Body of pancreas (tissue), 4 donors: Measurements from ENCODE around the gene GMDS. TPM values are rescaled to one million over a fixed set of nuclear protein-coding genes. Genes with fewer than 3 reads are reported as not detected.

Source experiments
- ATAC-seq: fragments of 150-250 bp; one replicate; pipeline ENCODE4 v1.9.1; 2016
- DNase-seq, 4 donors: peaks; one replicate each; pipeline ENCODE4 v3.0.0-alpha.2; 2019
- H3K27ac ChIP-seq, 4 donors: fragments of 200-600 bp; sonication (generic); 1 replicate in 3 of 4; 2 replicates in 1 of 4; pipeline versions ENCODE4 v1.5.1 to v1.6.1; 2016 to 2019; ENCODE audit warnings: mild to moderate bottlenecking in 1 of 4, mixed read lengths in 1 of 4, moderate library complexity in 1 of 4
- H3K27me3 ChIP-seq, 2 donors: fragments of 200-600 bp; sonication (generic); one replicate each; pipeline ENCODE4 v1.6.0; 2016; ENCODE audit warnings: mild to moderate bottlenecking in 1 of 2
- H3K36me3 ChIP-seq, 2 donors: fragments of 200-600 bp; sonication (generic); replicated peaks in 1 of 2; 2 replicates each; pipeline ENCODE4 v1.5.1; 2016; ENCODE audit warnings: low read depth in 2 of 2; ENCODE audit not compliant: insufficient read depth in 1 of 2
- H3K4me1 ChIP-seq: fragments of 200-600 bp; sonication (generic); one replicate; pipeline ENCODE4 v1.6.0; 2016
- H3K4me3 ChIP-seq, 2 donors: fragments of 200-600 bp; sonication (generic); 1 replicate in 1 of 2; 2 replicates in 1 of 2; pipeline ENCODE4 v1.5.1; 2016 to 2019
- H3K9me3 ChIP-seq, 3 donors: fragments of 200-600 bp; sonication (generic); 1 replicate in 2 of 3; 2 replicates in 1 of 3; pipeline ENCODE4 v1.5.1; 2016
- CTCF ChIP-seq, 7 experiments: fragments of 450-650 bp in 4 of 7; fragments of 200-600 bp in 3 of 7; sonication (generic) in 3 of 7; IDR thresholded peaks; one replicate each; pipeline ENCODE4 v1.5.1; 2016 to 2019; ENCODE audit warnings: antibody characterized with exemption in 7 of 7
- POLR2A ChIP-seq, 3 donors: fragments of 450-650 bp; IDR thresholded peaks; one replicate each; pipeline ENCODE4 v1.6.1; 2016; ENCODE audit warnings: antibody characterized with exemption in 3 of 3, mild to moderate bottlenecking in 2 of 3
- WGBS, 2 donors: methylation state at CpG; one replicate each; pipeline ENCODE4 v1.1.5; 2017; 5-methylcytosine and 5-hydroxymethylcytosine counted together
- intact Hi-C: fragments of 100-400 bp; cut with DNase I; formaldehyde crosslinking; loops from one replicate; pipeline ENCODE4 v1.15.1; 2023
- total RNA-seq, 2 donors: library from RNA; depleted of rRNA; stranded (reverse); fragments of >200 nt; gene quantifications; one replicate each; pipeline ENCODE4 v1.1.0, GENCODE V29; 2016

GMDS gene
- total RNA-seq, 2 donors from 2014 or later, result 34.5 to 63.3 TPM

GRCh38 chr6:2225422-2226392, 19.7 kb downstream of the GMDS start:
- no peaks in the 10 kb centered on the region for H3K9me3 ChIP-seq
- no peak overlapping the region for H3K4me3 ChIP-seq
- TF ChIP-seq CTCF (IDR thresholded peaks at IDR 0.05) (no peak), POLR2A (IDR thresholded peaks at IDR 0.05) (peak in 2 of 3 donors; percentile 10 to 27)
- ATAC-seq (peak; percentile 93), DNase-seq (peak; percentile 46 to 76 (median 66))
- 14% methylated on average over 6 of the region's 6 CpGs for WGBS, 2 donors
- no peaks in the 10 kb centered on the region for H3K36me3 ChIP-seq
- H3K27ac ChIP-seq, result peak overlapping the region; percentile 62 to 85 (median 78)
- no peaks in the 10 kb centered on the region for H3K27me3 ChIP-seq
- H3K4me1 ChIP-seq, result peaks cover 45% of the 10 kb centered on the region
- intact Hi-C loops, result no loop called here

GRCh38 chr6:2224847-2225382, 20.5 kb downstream of the GMDS start:
- H3K4me1 ChIP-seq, result peaks cover 45% of the 10 kb centered on the region
- no peak overlapping the region for H3K4me3 ChIP-seq
- TF ChIP-seq POLR2A (IDR thresholded peaks at IDR 0.05), result no peak
- H3K27me3 ChIP-seq, result no peaks in the 10 kb centered on the region
- ATAC-seq, result no peak
- peak overlapping the region; percentile 62 to 85 (median 78) for H3K27ac ChIP-seq
- no peaks in the 10 kb centered on the region for H3K9me3 ChIP-seq
- WGBS, 2 donors, result 81 to 89% methylated on average over 10 to 11 of the region's 11 CpGs
- H3K36me3 ChIP-seq, result no peaks in the 10 kb centered on the region
- intact Hi-C loops, result no loop called here
- no peak for DNase-seq

- H3K9me3 ChIP-seq, result no peaks in the 10 kb centered on the region
- WGBS, 2 donors, result 21 to 29% methylated on average over 6 of the region's 6 CpGs
- intact Hi-C loops, result no loop called here
- peak overlapping the region in 1 of 2 donors; percentile 23 for H3K4me3 ChIP-seq
- no peak for DNase-seq
- peak overlapping the region; percentile 32 to 52 (median 43) for H3K27ac ChIP-seq
- no peaks in the 10 kb centered on the region for H3K36me3 ChIP-seq
- H3K27me3 ChIP-seq, result no peaks in the 10 kb centered on the region
- TF ChIP-seq CTCF (IDR thresholded peaks at IDR 0.05), result no peak
- TF ChIP-seq POLR2A (IDR thresholded peaks at IDR 0.05), result no peak
- peaks cover 39% of the 10 kb centered on the region for H3K4me1 ChIP-seq
- ATAC-seq, result no peak
Observed at GRCh38 chr6:2222275-2222842, 23.0 kb downstream of the GMDS start.

- ATAC-seq (no peak), DNase-seq (no peak)
- WGBS, 2 donors, result 6 to 7% methylated on average over 6 of the region's 6 CpGs
- intact Hi-C loops, result no loop called here
- TF ChIP-seq POLR2A (IDR thresholded peaks at IDR 0.05), result no peak
- TF ChIP-seq CTCF (IDR thresholded peaks at IDR 0.05), result no peak
- H3K4me3 ChIP-seq, result peak overlapping the region in 1 of 2 donors; percentile 23
- peaks cover 36% of the 10 kb centered on the region for H3K4me1 ChIP-seq
- peak overlapping the region; percentile 32 to 52 (median 43) for H3K27ac ChIP-seq
- H3K9me3 ChIP-seq, result no peaks in the 10 kb centered on the region
- H3K27me3 ChIP-seq, result no peaks in the 10 kb centered on the region
- no peaks in the 10 kb centered on the region for H3K36me3 ChIP-seq
Observed at GRCh38 chr6:2221726-2222274, 23.6 kb downstream of the GMDS start.

- H3K36me3 ChIP-seq, result no peaks in the 10 kb centered on the region
- H3K4me1 ChIP-seq, result peaks cover 20% of the 10 kb centered on the region
- H3K27ac ChIP-seq, result no peak overlapping the region
- DNase-seq (no peak), ATAC-seq (no peak)
- no peaks in the 10 kb centered on the region for H3K9me3 ChIP-seq
- intact Hi-C loops, result no loop called here
- TF ChIP-seq POLR2A (IDR thresholded peaks at IDR 0.05), result no peak
- no peak for TF ChIP-seq CTCF (IDR thresholded peaks at IDR 0.05)
- no peaks in the 10 kb centered on the region for H3K27me3 ChIP-seq
- 88 to 92% methylated on average over 6 of the region's 6 CpGs for WGBS, 2 donors
- no peak overlapping the region for H3K4me3 ChIP-seq
Observed at GRCh38 chr6:2220154-2220553, 25.3 kb downstream of the GMDS start.
